GM18502 (cell line): Measurements from ENCODE around the gene LCLAT1.

Experiments
- ATAC-seq: cut with Tn5 transposase; IDR thresholded peaks from one replicate; pipeline ENCODE4 v1.9.1; 2021; ENCODE audit warnings: mild to moderate bottlenecking; ENCODE audit not compliant: unreplicated experiment, poor library complexity

LCLAT1 gene

GRCh38 chr2:30421604-30422443 lies 25.2 kb upstream of the LCLAT1 start:
- ATAC-seq, result no peak

- ATAC-seq, result no peak
Observed at GRCh38 chr2:30422444-30423040, 24.5 kb upstream of the LCLAT1 start.

- no peak for ATAC-seq
Observed at GRCh38 chr2:30424231-30424630, 22.8 kb upstream of the LCLAT1 start.

GRCh38 chr2:30425326-30425725 lies 21.7 kb upstream of the LCLAT1 start:
- no peak for ATAC-seq

GRCh38 chr2:30427606-30428347 lies 19.3 kb upstream of the LCLAT1 start:
- no peak for ATAC-seq

- ATAC-seq, result no peak
Observed at GRCh38 chr2:30428348-30428662, 18.7 kb upstream of the LCLAT1 start.

GRCh38 chr2:30428827-30429461 lies 18.1 kb upstream of the LCLAT1 start:
- ATAC-seq, result no peak

GRCh38 chr2:30433541-30434299 lies 13.3 kb upstream of the LCLAT1 start:
- ATAC-seq, result no peak

- ATAC-seq, result no peak
Observed at GRCh38 chr2:30434708-30435107, 12.3 kb upstream of the LCLAT1 start.

- no peak for ATAC-seq
Observed at GRCh38 chr2:30436859-30437435, 10.1 kb upstream of the LCLAT1 start.

- no peak for ATAC-seq
Observed at GRCh38 chr2:30437809-30438548, 9.1 kb upstream of the LCLAT1 start.

GRCh38 chr2:30439296-30439695 lies 7.8 kb upstream of the LCLAT1 start:
- ATAC-seq, result no peak

GRCh38 chr2:30439879-30440278 lies 7.2 kb upstream of the LCLAT1 start:
- no peak for ATAC-seq

- no peak for ATAC-seq
Observed at GRCh38 chr2:30441023-30441422, 6.0 kb upstream of the LCLAT1 start.

GRCh38 chr2:30443081-30443480 lies 4.0 kb upstream of the LCLAT1 start:
- ATAC-seq, result no peak

- no peak for ATAC-seq
Observed at GRCh38 chr2:30444273-30444672, 2.8 kb upstream of the LCLAT1 start.

- no peak for ATAC-seq
Observed at GRCh38 chr2:30445266-30445821, 1.7 kb upstream of the LCLAT1 start.

- peak; percentile 9 for ATAC-seq
Observed at GRCh38 chr2:30446602-30447148, 371 bp upstream of the LCLAT1 start.

- ATAC-seq, result no peak
Observed at GRCh38 chr2:30448308-30448707, 1.3 kb downstream of the LCLAT1 start.
